H1 (cell line): ENCODE data around the gene USH1G. TPM values are rescaled to one million over a fixed set of nuclear protein-coding genes. Genes with fewer than 3 reads are reported as not detected.

ENCODE experiments used
- CTCF ChIA-PET: fragments of 300-600 bp; sonication (Branson Sonifier 250); formaldehyde crosslinking; loops from one replicate; lab custom pipeline; 2021; ENCODE audit not compliant: partially characterized antibody; lab: Charles Lee
- POLR2A ChIA-PET: fragments of 300-600 bp; sonication (Branson Sonifier 250); formaldehyde crosslinking; loops from one replicate; lab custom pipeline; 2021; ENCODE audit warnings: inconsistent platforms; ENCODE audit not compliant: partially characterized antibody; lab: Charles Lee
- DNase-seq, 2 experiments: peaks; one replicate each; pipeline versions ENCODE4 v3.0.0 to v3.0.0-alpha.2; 2010 to 2022; ENCODE audit warnings: low spot score in 2 of 2, low read depth in 1 of 2, mixed read lengths in 1 of 2
- FAIRE-seq: peaks from 2 replicates; lab custom pipeline; 2011; peaks lifted over from hg19 to GRCh38; lab: Jason Lieb, UNC
- H2AFZ ChIP-seq: 2 replicates; pipeline ENCODE4 v1.8.1; 2012; ENCODE audit warnings: low read length, inconsistent platforms
- H2AK5ac ChIP-seq: 2 replicates; pipeline ENCODE4 v1.6.1; 2013; ENCODE audit warnings: low read depth, low read length
- H2BK120ac ChIP-seq: replicated peaks from 2 replicates; pipeline ENCODE3; 2013; ENCODE audit warnings: low read depth, low read length, inconsistent platforms
- H2BK12ac ChIP-seq: 2 replicates; pipeline ENCODE4 v1.6.1; 2013; ENCODE audit warnings: low read depth, low read length
- H2BK15ac ChIP-seq: 2 replicates; pipeline ENCODE4 v1.6.1; 2013; ENCODE audit warnings: low read length
- H2BK20ac ChIP-seq: 2 replicates; pipeline ENCODE4 v1.6.1; 2013; ENCODE audit warnings: low read length
- H2BK5ac ChIP-seq: 2 replicates; pipeline ENCODE4 v1.6.1; 2013; ENCODE audit warnings: low read depth, low read length
- H3K14ac ChIP-seq: 2 replicates; pipeline ENCODE4 v1.6.1; 2013; ENCODE audit warnings: inconsistent platforms; ENCODE audit not compliant: insufficient read length
- H3K18ac ChIP-seq: 2 replicates; pipeline ENCODE4 v1.6.1; 2013; ENCODE audit warnings: low read length; ENCODE audit errors: extremely low read depth
- H3K23ac ChIP-seq: 2 replicates; pipeline ENCODE4 v1.6.1; 2013; ENCODE audit warnings: inconsistent platforms; ENCODE audit not compliant: insufficient read length
- H3K23me2 ChIP-seq: 2 replicates; pipeline ENCODE4 v1.6.1; 2013; ENCODE audit warnings: low read depth, low read length
- H3K27ac ChIP-seq: 2 replicates; pipeline ENCODE4 v1.6.1; 2011; ENCODE audit warnings: low read depth, low read length, inconsistent platforms
- H3K27me3 ChIP-seq, 4 experiments: replicated peaks in 1 of 4; 1 replicate in 1 of 4; 2 replicates in 3 of 4; pipeline versions ENCODE4 v1.6.1 to v1.8.1; 2011 to 2013; ENCODE audit warnings: low read length in 3 of 4, mild to moderate bottlenecking in 3 of 4, inconsistent platforms in 2 of 4, mixed read lengths in 2 of 4, moderate library complexity in 1 of 4; ENCODE audit not compliant: control insufficient read depth in 3 of 4, insufficient read depth in 3 of 4; ENCODE audit errors: extremely low read depth in 1 of 4
- H3K36me3 ChIP-seq, 4 experiments: 2 replicates each; pipeline versions ENCODE4 v1.6.1 to v1.8.1; 2011 to 2013; ENCODE audit warnings: mild to moderate bottlenecking in 4 of 4, low read length in 3 of 4, moderate library complexity in 2 of 4, control low read depth in 1 of 4, inconsistent platforms in 1 of 4; ENCODE audit not compliant: insufficient read depth in 4 of 4, control insufficient read depth in 2 of 4
- H3K4ac ChIP-seq: replicated peaks from 2 replicates; pipeline ENCODE3; 2013; ENCODE audit warnings: low read length, low read depth, mixed read lengths, inconsistent platforms; ENCODE audit not compliant: insufficient read length
- H3K4me1 ChIP-seq, 4 experiments: replicated peaks in 1 of 4; 1 replicate in 1 of 4; 2 replicates in 3 of 4; pipeline versions ENCODE4 v1.6.1 to v1.8.1; 2011 to 2013; ENCODE audit warnings: low read length in 3 of 4, inconsistent platforms in 2 of 4, mixed read lengths in 1 of 4; ENCODE audit not compliant: insufficient read depth in 4 of 4, control insufficient read depth in 3 of 4
- H3K4me2 ChIP-seq, 2 experiments: 2 replicates each; pipeline versions ENCODE4 v1.6.1 to v1.8.1; 2011 to 2013; ENCODE audit warnings: low read depth in 2 of 2, low read length in 2 of 2, control low read depth in 1 of 2, inconsistent platforms in 1 of 2, mild to moderate bottlenecking in 1 of 2; ENCODE audit not compliant: insufficient read depth in 1 of 2
- H3K4me3 ChIP-seq, 4 experiments: fragments of 200-600, 300-600 bp in 1 of 4; sonication (generic), shearing (Covaris generic), sonication (Bioruptor Twin) in 1 of 4; 2 replicates each; pipeline versions ENCODE4 v1.5.1 to v1.8.1; 2011 to 2016; ENCODE audit warnings: low read length in 4 of 4, low read depth in 3 of 4, control low read depth in 2 of 4, inconsistent platforms in 2 of 4, mild to moderate bottlenecking in 2 of 4, mixed read lengths in 1 of 4, moderate library complexity in 1 of 4; ENCODE audit not compliant: insufficient read depth in 2 of 4; ENCODE audit errors: extremely low read depth in 1 of 4
- H3K56ac ChIP-seq: replicated peaks from 2 replicates; pipeline ENCODE3; 2013; ENCODE audit warnings: low read depth, mild to moderate bottlenecking, mixed read lengths, low read length, inconsistent platforms; ENCODE audit not compliant: insufficient read length
- H3K79me1 ChIP-seq: 2 replicates; pipeline ENCODE4 v1.6.1; 2013; ENCODE audit warnings: low read depth, low read length, control low read depth
- H3K79me2 ChIP-seq, 2 experiments: 2 replicates each; pipeline versions ENCODE4 v1.6.1 to v1.8.1; 2012 to 2013; ENCODE audit warnings: low read length in 2 of 2, mild to moderate bottlenecking in 2 of 2, inconsistent platforms in 1 of 2; ENCODE audit not compliant: insufficient read depth in 2 of 2, control insufficient read depth in 1 of 2
- H3K9ac ChIP-seq, 4 experiments: replicated peaks in 1 of 4; 1 replicate in 1 of 4; 2 replicates in 3 of 4; pipeline versions ENCODE4 v1.6.1 to v1.8.1; 2011 to 2013; ENCODE audit warnings: low read depth in 3 of 4, low read length in 3 of 4, control low read depth in 2 of 4, mild to moderate bottlenecking in 2 of 4, moderate library complexity in 2 of 4, inconsistent platforms in 1 of 4; ENCODE audit errors: extremely low read depth in 1 of 4
- H3K9me3 ChIP-seq, 2 experiments: 2 replicates each; pipeline versions ENCODE4 v1.6.1 to v1.8.1; 2012 to 2013; ENCODE audit warnings: mild to moderate bottlenecking in 2 of 2, moderate library complexity in 2 of 2, control low read depth in 1 of 2, inconsistent platforms in 1 of 2, low read depth in 1 of 2, low read length in 1 of 2, mixed read lengths in 1 of 2; ENCODE audit not compliant: insufficient read depth in 2 of 2
- H4K20me1 ChIP-seq, 2 experiments: replicated peaks in 1 of 2; 2 replicates each; pipeline versions ENCODE3 to v1.8.1; 2011 to 2013; ENCODE audit warnings: inconsistent platforms in 2 of 2, low read length in 2 of 2, mild to moderate bottlenecking in 1 of 2; ENCODE audit not compliant: insufficient read depth in 2 of 2, control insufficient read depth in 1 of 2
- H4K5ac ChIP-seq: 2 replicates; pipeline ENCODE4 v1.6.1; 2013; ENCODE audit warnings: low read length, low read depth, mixed read lengths, inconsistent platforms; ENCODE audit not compliant: insufficient read length
- H4K8ac ChIP-seq: 2 replicates; pipeline ENCODE4 v1.8.0; 2013; ENCODE audit warnings: mild to moderate bottlenecking, moderate library complexity, low read length, inconsistent platforms; ENCODE audit not compliant: insufficient read depth; ENCODE audit errors: extremely low read depth
- H4K91ac ChIP-seq: replicated peaks from 2 replicates; pipeline ENCODE3; 2013; ENCODE audit warnings: low read length, mixed read lengths, inconsistent platforms; ENCODE audit not compliant: insufficient read length
- CEBPB ChIP-seq: IDR thresholded peaks from 2 replicates; pipeline ENCODE4 v1.6.1; 2012; ENCODE audit warnings: low read depth, low read length
- CHD1 ChIP-seq: IDR thresholded peaks from 2 replicates; pipeline ENCODE4 v1.6.1; 2012; ENCODE audit warnings: low read depth, low read length, improper control_type of control experiment
- CHD2 ChIP-seq: IDR thresholded peaks from 2 replicates; pipeline ENCODE4 v1.6.1; 2012; ENCODE audit warnings: low read length, improper control_type of control experiment
- EP300 ChIP-seq, 2 experiments: IDR thresholded peaks; 1 replicate in 1 of 2; 2 replicates in 1 of 2; pipeline ENCODE4 v1.6.1; 2011 to 2012; ENCODE audit warnings: low read depth in 2 of 2, low read length in 2 of 2, mild to moderate bottlenecking in 2 of 2, borderline replicate concordance in 1 of 2, inconsistent platforms in 1 of 2, moderate library complexity in 1 of 2
- HDAC2 ChIP-seq, 2 experiments: fragments of 300-600 bp in 1 of 2; sonication (generic) in 1 of 2; IDR thresholded peaks; 2 replicates each; pipeline ENCODE4 v1.6.1; 2011 to 2012; ENCODE audit warnings: low read depth in 2 of 2, low read length in 2 of 2, mild to moderate bottlenecking in 2 of 2, moderate library complexity in 2 of 2, borderline replicate concordance in 1 of 2, inconsistent platforms in 1 of 2
- POLR2A ChIP-seq, 2 experiments: IDR thresholded peaks; 1 replicate in 1 of 2; 2 replicates in 1 of 2; pipeline ENCODE4 v1.6.1; 2011; ENCODE audit warnings: low read depth in 2 of 2, low read length in 2 of 2, mild to moderate bottlenecking in 2 of 2; ENCODE audit errors: control extremely low read depth in 1 of 2
- SIN3A ChIP-seq, 2 experiments: IDR thresholded peaks in 1 of 2; conservative IDR thresholded peaks in 1 of 2; 2 replicates each; pipeline ENCODE4 v1.6.1; 2011 to 2012; ENCODE audit warnings: low read length in 2 of 2, improper control_type of control experiment in 1 of 2, low read depth in 1 of 2, mild to moderate bottlenecking in 1 of 2
- SIRT6 ChIP-seq: IDR thresholded peaks from one replicate; pipeline ENCODE4 v1.7.1; 2012; ENCODE audit warnings: low read length, inconsistent platforms
- SRF ChIP-seq: IDR thresholded peaks from 2 replicates; pipeline ENCODE4 v1.6.1; 2011; ENCODE audit warnings: mild to moderate bottlenecking, low read depth, low read length, moderate library complexity
- WGBS, 2 experiments: shearing (Covaris generic) in 1 of 2; methylation state at CpG; one replicate each; pipeline versions ENCODE4 v1.1.6 to v1.1.7; 2013 to 2015; ENCODE audit warnings: low lambda C conversion rate in 2 of 2, mixed read lengths in 2 of 2, inconsistent platforms in 1 of 2, low coverage in 1 of 2, missing lambda C conversion rate in 1 of 2; ENCODE audit not compliant: insufficient replicate concordance in 2 of 2, insufficient coverage in 1 of 2, insufficient read length in 1 of 2; ENCODE audit errors: extremely low coverage in 1 of 2, missing lambda C conversion rate in 1 of 2; 5-methylcytosine and 5-hydroxymethylcytosine counted together
- polyA plus RNA-seq, 7 experiments: library from polyadenylated mRNA; depleted of rRNA in 3 of 7; stranded (reverse) in 5 of 7; unstranded in 2 of 7; fragments of >200 nt in 5 of 7; fragments of 200-250 nt in 2 of 7; gene quantifications; 1 replicate in 5 of 7; 2 replicates in 1 of 7; 4 replicates in 1 of 7; pipeline versions ENCODE4 v1.2.1 to v1.2.3, GENCODE V29; 2011 to 2013; ENCODE audit warnings: missing spikeins in 2 of 7, mixed read lengths in 2 of 7
- total RNA-seq: library from RNA; stranded (reverse); fragmentation: NEBNext Ultra II Directional; extraction: Animal tissue kit (Norgen Biotek cat#: 25700); gene quantifications from 2 replicates; pipeline ENCODE4 v1.2.1, GENCODE V29; 2021
- TF ChIP-seq, protein P1 (sequence below): IDR thresholded peaks from 2 replicates; pipeline ENCODE4 v1.6.1; 2011; ENCODE audit warnings: low read depth, mild to moderate bottlenecking, low read length; ENCODE audit not compliant: insufficient read depth
- TF ChIP-seq, protein P2 (sequence below), 3 experiments: IDR thresholded peaks; 1 replicate in 2 of 3; 2 replicates in 1 of 3; pipeline versions ENCODE4 v1.5.1 to v1.6.1; 2011; ENCODE audit warnings: low read length in 3 of 3, mild to moderate bottlenecking in 3 of 3, inconsistent platforms in 2 of 3, low read depth in 1 of 3, moderate library complexity in 1 of 3; ENCODE audit not compliant: insufficient read depth in 1 of 3; ENCODE audit errors: control extremely low read depth in 1 of 3

The USH1G gene
- total and polyA plus RNA-seq, 2 of the 8 experiments (the other 6 are each of a cell fraction or from before 2014, with no cell fraction given) = 1.6 to 4.3 TPM

DNA sequence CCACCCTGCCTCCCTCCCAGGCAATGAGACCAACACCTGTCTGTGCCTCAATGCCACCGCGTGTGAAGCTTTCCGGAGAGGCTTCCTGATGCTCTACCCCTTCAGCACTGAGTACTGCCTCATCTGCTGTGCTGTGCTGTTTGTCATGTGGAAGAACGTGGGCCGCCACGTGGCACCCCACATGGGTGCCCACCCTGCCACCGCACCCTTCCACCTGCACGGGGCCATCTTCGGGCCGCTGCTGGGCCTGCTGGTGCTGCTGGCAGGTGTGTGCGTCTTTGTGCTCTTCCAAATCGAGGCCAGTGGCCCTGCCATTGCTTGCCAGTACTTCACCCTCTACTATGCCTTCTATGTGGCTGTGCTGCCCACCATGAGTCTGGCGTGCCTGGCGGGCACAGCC is 23.6 kb upstream of the USH1G start:
- CTCF ChIA-PET = interaction anchor here (27.2 to 49.9 kb wide), 2 partner anchors 5 to 17 kb away, joined by 1072 read pairs; partner anchors contain the start of genes OTOP2, OTOP3 and USH1G
- Histone ChIP-seq H4K91ac (no peak overlapping the region), H3K4me3 (no peak overlapping the region), H2BK20ac (no peak overlapping the region), H3K4me2 (no peak overlapping the region), H3K79me2 (no peaks in the 10 kb centered on the region), H3K27me3 (peaks cover 0 to 5% (median 4%) of the 10 kb centered on the region in 4 experiments; a peak in 3 of 7 replicates), H3K9me3 (no peaks in the 10 kb centered on the region), H2BK12ac (0 out of 2 replicates have a peak overlapping the region, but pooled peaks have one; percentile 17), H4K5ac (no peak overlapping the region), H4K8ac (no peak overlapping the region; the same call in 1 of the 2 replicates), H3K23me2 (no peaks in the 10 kb centered on the region), H3K4me1 (peaks cover 0 to 3% (median 0%) of the 10 kb centered on the region in 4 experiments; a peak in 4 of 7 replicates), H2AK5ac (no peak overlapping the region), H3K36me3 (no peaks in the 10 kb centered on the region), H3K27ac (no peak overlapping the region), H3K23ac (no peak overlapping the region), H3K9ac (no peak overlapping the region), H3K56ac (no peak overlapping the region), H3K18ac (no peak overlapping the region), H2BK5ac (no peak overlapping the region), H3K79me1 (no peaks in the 10 kb centered on the region), H2AFZ (no peak overlapping the region), H2BK120ac (no peak overlapping the region), H3K14ac (no peak overlapping the region), H3K4ac (no peak overlapping the region), H2BK15ac (no peak overlapping the region), H4K20me1 (peaks cover 0 to 6% of the 10 kb centered on the region in 2 experiments)
- DNase-seq = no peak
- 86% methylated on average over 14 of the region's 14 CpGs; no CpG with 5 or more reads in 1 of the 2 experiments for WGBS, 2 experiments
- POLR2A ChIA-PET = no interaction called here
- no peak for FAIRE-seq
- TF ChIP-seq CHD1 = no peak
- no peak for TF ChIP-seq SIN3A (conservative IDR thresholded peaks at IDR 0.05 in 1 of 2, IDR thresholded peaks at IDR 0.05 in 1 of 2; ENCODE audit: low read depth in 1 of 2, low read length in 2 of 2)
- no peak for TF ChIP-seq HDAC2 (IDR thresholded peaks at IDR 0.05; ENCODE audit: borderline replicate concordance in 1 of 2, low read depth in 2 of 2, low read length in 2 of 2)
- TF ChIP-seq CHD2 = no peak
- no peak for TF ChIP-seq SIRT6
- TF ChIP-seq POLR2A (IDR thresholded peaks at IDR 0.05; ENCODE audit: control extremely low read depth in 1 of 2, low read depth in 2 of 2, low read length in 2 of 2) = no peak
- TF ChIP-seq, protein P1, sequence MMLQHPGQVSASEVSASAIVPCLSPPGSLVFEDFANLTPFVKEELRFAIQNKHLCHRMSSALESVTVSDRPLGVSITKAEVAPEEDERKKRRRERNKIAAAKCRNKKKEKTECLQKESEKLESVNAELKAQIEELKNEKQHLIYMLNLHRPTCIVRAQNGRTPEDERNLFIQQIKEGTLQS = no peak
- no peak for TF ChIP-seq CEBPB
- TF ChIP-seq, protein P2, sequence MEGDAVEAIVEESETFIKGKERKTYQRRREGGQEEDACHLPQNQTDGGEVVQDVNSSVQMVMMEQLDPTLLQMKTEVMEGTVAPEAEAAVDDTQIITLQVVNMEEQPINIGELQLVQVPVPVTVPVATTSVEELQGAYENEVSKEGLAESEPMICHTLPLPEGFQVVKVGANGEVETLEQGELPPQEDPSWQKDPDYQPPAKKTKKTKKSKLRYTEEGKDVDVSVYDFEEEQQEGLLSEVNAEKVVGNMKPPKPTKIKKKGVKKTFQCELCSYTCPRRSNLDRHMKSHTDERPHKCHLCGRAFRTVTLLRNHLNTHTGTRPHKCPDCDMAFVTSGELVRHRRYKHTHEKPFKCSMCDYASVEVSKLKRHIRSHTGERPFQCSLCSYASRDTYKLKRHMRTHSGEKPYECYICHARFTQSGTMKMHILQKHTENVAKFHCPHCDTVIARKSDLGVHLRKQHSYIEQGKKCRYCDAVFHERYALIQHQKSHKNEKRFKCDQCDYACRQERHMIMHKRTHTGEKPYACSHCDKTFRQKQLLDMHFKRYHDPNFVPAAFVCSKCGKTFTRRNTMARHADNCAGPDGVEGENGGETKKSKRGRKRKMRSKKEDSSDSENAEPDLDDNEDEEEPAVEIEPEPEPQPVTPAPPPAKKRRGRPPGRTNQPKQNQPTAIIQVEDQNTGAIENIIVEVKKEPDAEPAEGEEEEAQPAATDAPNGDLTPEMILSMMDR (IDR thresholded peaks at IDR 0.05; ENCODE audit: control extremely low read depth in 1 of 3, insufficient read depth in 1 of 3, low read depth in 1 of 3, low read length in 3 of 3) = no peak
- TF ChIP-seq EP300 (IDR thresholded peaks at IDR 0.05; ENCODE audit: borderline replicate concordance in 1 of 2, low read depth in 2 of 2, low read length in 2 of 2) = no peak
- TF ChIP-seq SRF = no peak
